GM23338 (cell line): ENCODE results near the gene APH1B. TPM values are rescaled to one million over a fixed set of nuclear protein-coding genes. Genes with fewer than 3 reads are reported as not detected.

ENCODE experiments used
- ATAC-seq: fragments of 200-7000 bp; cut with Tn5 transposase; 3 replicates; pipeline ENCODE4 v1.9.1; 2020
- DNase-seq: peaks from one replicate; pipeline ENCODE4 v3.0.0-alpha.2; 2015; ENCODE audit warnings: low spot score
- H2AFZ ChIP-seq: fragments of 200-600 bp; sonication (generic); 2 replicates; pipeline ENCODE4 v1.8.0; 2016; ENCODE audit warnings: antibody characterized with exemption, mild to moderate bottlenecking, moderate library complexity
- H3F3A ChIP-seq: fragments of 200-600 bp; sonication (generic); replicated peaks from 2 replicates; pipeline ENCODE4 v1.8.0; 2017; ENCODE audit warnings: antibody characterized with exemption, mixed run types, low read depth
- H3K27ac ChIP-seq: fragments of 200-600 bp; sonication (generic); 2 replicates; pipeline ENCODE4 v1.6.1; 2016; ENCODE audit warnings: low read depth
- H3K27me3 ChIP-seq: fragments of 200-600 bp; sonication (generic); 2 replicates; pipeline ENCODE4 v1.8.0; 2016; ENCODE audit warnings: mild to moderate bottlenecking, mixed run types, moderate library complexity; ENCODE audit not compliant: insufficient read depth
- H3K36me3 ChIP-seq: fragments of 200-600 bp; sonication (generic); 2 replicates; pipeline ENCODE4 v1.8.0; 2016; ENCODE audit warnings: mild to moderate bottlenecking; ENCODE audit not compliant: insufficient read depth
- H3K4me1 ChIP-seq: fragments of 200-600 bp; sonication (generic); 2 replicates; pipeline ENCODE4 v1.8.0; 2016; ENCODE audit warnings: mild to moderate bottlenecking, moderate library complexity; ENCODE audit not compliant: insufficient read depth
- H3K4me2 ChIP-seq: fragments of 200-600 bp; sonication (generic); 2 replicates; pipeline ENCODE4 v1.7.1; 2017; ENCODE audit warnings: mixed run types
- H3K4me3 ChIP-seq: fragments of 200-600 bp; sonication (generic); 2 replicates; pipeline ENCODE4 v1.6.1; 2016; ENCODE audit warnings: mixed run types
- H3K79me2 ChIP-seq: fragments of 200-600 bp; sonication (generic); replicated peaks from 2 replicates; pipeline ENCODE4 v1.8.0; 2017; ENCODE audit warnings: mild to moderate bottlenecking; ENCODE audit not compliant: insufficient read depth
- H3K9me2 ChIP-seq: fragments of 200-600 bp; sonication (generic); 2 replicates; pipeline ENCODE4 v1.8.0; 2017; ENCODE audit not compliant: insufficient read depth
- H4K20me1 ChIP-seq: fragments of 200-600 bp; sonication (generic); replicated peaks from 2 replicates; pipeline ENCODE4 v1.8.0; 2017; ENCODE audit warnings: mild to moderate bottlenecking; ENCODE audit not compliant: insufficient read depth
- H3K27ac Mint-ChIP-seq: 2 replicates; pipeline ENCODE4 v1.8.0; 2020; ENCODE audit warnings: inconsistent platforms, mild to moderate bottlenecking, moderate library complexity, mixed read lengths
- H3K27me3 Mint-ChIP-seq: 3 replicates; pipeline ENCODE4 v1.8.0; 2022; ENCODE audit warnings: low read depth, mild to moderate bottlenecking, moderate library complexity, mixed read lengths, inconsistent platforms; ENCODE audit not compliant: insufficient read depth, poor library complexity
- H3K36me3 Mint-ChIP-seq: 3 replicates; pipeline ENCODE4 v1.8.0; 2021; ENCODE audit warnings: low read depth, mild to moderate bottlenecking, inconsistent platforms, moderate library complexity, mixed read lengths
- H3K4me1 Mint-ChIP-seq: 3 replicates; pipeline ENCODE4 v1.8.0; 2020; ENCODE audit warnings: mild to moderate bottlenecking, inconsistent platforms, mixed read lengths
- H3K4me3 Mint-ChIP-seq: 3 replicates; pipeline ENCODE4 v1.8.0; 2021; ENCODE audit warnings: moderate library complexity, mild to moderate bottlenecking, inconsistent platforms, mixed read lengths
- H3K9me3 Mint-ChIP-seq: 3 replicates; pipeline ENCODE4 v1.8.0; 2020; ENCODE audit warnings: moderate library complexity, mild to moderate bottlenecking, inconsistent platforms, mixed read lengths
- CREB1 ChIP-seq: fragments of 250-450 bp; sonication (Bioruptor Pico); IDR thresholded peaks from 2 replicates; pipeline ENCODE4 v1.5.0; 2020; ENCODE audit warnings: low read depth, mild to moderate bottlenecking, moderate library complexity
- EZH2 ChIP-seq: fragments of 200-600 bp; sonication (generic); IDR thresholded peaks from one replicate; pipeline ENCODE4 v1.8.0; 2017; ENCODE audit warnings: antibody characterized with exemption, mild to moderate bottlenecking, low read depth; ENCODE audit not compliant: unreplicated experiment
- EZH2phosphoT487 ChIP-seq: fragments of 200-600 bp; sonication (generic); IDR thresholded peaks from one replicate; pipeline ENCODE4 v1.8.1; 2018; ENCODE audit warnings: antibody characterized with exemption; ENCODE audit not compliant: unreplicated experiment
- JUNB ChIP-seq: IDR thresholded peaks from one replicate; pipeline ENCODE4 v1.6.1; 2016; ENCODE audit warnings: antibody characterized with exemption; ENCODE audit not compliant: unreplicated experiment
- NANOG ChIP-seq: IDR thresholded peaks from 2 replicates; pipeline ENCODE4 v1.6.1; 2016; ENCODE audit warnings: antibody characterized with exemption, borderline replicate concordance
- POLR2AphosphoS5 ChIP-seq: IDR thresholded peaks from 2 replicates; pipeline ENCODE4 v1.6.1; 2016; ENCODE audit warnings: antibody characterized with exemption, low read depth
- STAT1 ChIP-seq: IDR thresholded peaks from one replicate; pipeline ENCODE4 v1.6.1; 2016; ENCODE audit warnings: antibody characterized with exemption; ENCODE audit not compliant: unreplicated experiment
- ZNF114 ChIP-seq: fragments of 250-450 bp; sonication (Bioruptor Pico); IDR thresholded peaks from 2 replicates; pipeline ENCODE4 v1.5.0; 2020; ENCODE audit warnings: mild to moderate bottlenecking, moderate library complexity
- ZNF331 ChIP-seq: fragments of 250-450 bp; sonication (Bioruptor Pico); IDR thresholded peaks from 2 replicates; pipeline ENCODE4 v1.5.0; 2020; ENCODE audit warnings: low read depth, mild to moderate bottlenecking, moderate library complexity
- polyA plus RNA-seq: library from polyadenylated mRNA; unstranded; fragments of >200 nt; fragmentation: Nextera tagmentation; extraction: Ambion mirVana; gene quantifications from 2 replicates; pipeline ENCODE4 v1.2.1, GENCODE V29; 2016
- total RNA-seq: library from RNA; depleted of rRNA; stranded (reverse); fragments of >200 nt; shearing (Covaris generic); gene quantifications from 2 replicates; pipeline ENCODE4 v1.2.3, GENCODE V29; 2014
- TF ChIP-seq, protein P1 (sequence below), 2 experiments: fragments of 200-600 bp in 1 of 2; sonication (generic) in 1 of 2; conservative IDR thresholded peaks; 2 replicates each; pipeline versions ENCODE4 v1.5.1 to v1.6.1; 2016 to 2017; ENCODE audit warnings: antibody characterized with exemption in 2 of 2, low read depth in 2 of 2, mild to moderate bottlenecking in 2 of 2, moderate library complexity in 1 of 2
- TF ChIP-seq, protein P2 (sequence below): IDR thresholded peaks from 2 replicates; pipeline ENCODE4 v1.6.1; 2016; ENCODE audit warnings: antibody characterized with exemption

The APH1B gene
- total and polyA plus RNA-seq, 2 experiments from 2014 or later, result 14.3 to 24.4 TPM

DNA sequence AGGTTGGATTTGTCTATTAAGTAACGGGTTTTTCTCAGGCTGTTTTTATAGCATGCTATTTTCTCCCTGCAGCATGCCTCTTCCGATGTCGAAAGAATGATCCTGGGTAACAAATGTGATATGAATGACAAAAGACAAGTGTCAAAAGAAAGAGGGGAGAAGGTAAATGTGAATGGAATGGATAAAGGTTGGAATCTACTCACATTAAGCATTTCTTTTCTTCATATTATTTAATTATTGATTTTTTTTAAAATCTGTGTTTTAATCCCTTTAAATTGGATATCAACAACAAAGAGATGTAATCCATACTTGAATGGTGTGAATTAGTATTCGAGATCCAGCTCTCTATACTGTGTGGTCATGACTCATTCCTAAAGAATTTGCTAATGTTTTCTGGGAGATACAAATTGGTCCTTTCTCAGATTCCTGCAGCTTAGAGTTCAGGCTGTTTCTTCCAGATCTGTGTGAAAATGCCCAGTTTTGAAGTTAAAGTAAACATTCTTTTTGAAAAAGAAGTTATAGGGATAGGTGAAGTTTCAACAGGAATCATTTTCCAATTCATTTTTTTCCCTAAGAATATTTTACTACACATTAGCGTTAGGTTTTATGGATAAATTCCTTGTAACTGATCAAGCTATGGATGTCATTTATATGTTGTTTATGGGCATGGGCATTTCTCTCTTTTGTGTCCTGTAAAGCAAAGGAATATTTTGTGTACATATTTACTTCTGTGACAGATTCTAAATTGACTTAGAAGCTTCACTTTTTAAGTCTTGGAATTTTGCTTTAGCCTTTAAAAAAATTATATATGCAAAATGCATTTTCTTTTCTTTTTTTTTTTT lies 20.8 kb upstream of the APH1B start (continued):
- TF ChIP-seq, protein P1, sequence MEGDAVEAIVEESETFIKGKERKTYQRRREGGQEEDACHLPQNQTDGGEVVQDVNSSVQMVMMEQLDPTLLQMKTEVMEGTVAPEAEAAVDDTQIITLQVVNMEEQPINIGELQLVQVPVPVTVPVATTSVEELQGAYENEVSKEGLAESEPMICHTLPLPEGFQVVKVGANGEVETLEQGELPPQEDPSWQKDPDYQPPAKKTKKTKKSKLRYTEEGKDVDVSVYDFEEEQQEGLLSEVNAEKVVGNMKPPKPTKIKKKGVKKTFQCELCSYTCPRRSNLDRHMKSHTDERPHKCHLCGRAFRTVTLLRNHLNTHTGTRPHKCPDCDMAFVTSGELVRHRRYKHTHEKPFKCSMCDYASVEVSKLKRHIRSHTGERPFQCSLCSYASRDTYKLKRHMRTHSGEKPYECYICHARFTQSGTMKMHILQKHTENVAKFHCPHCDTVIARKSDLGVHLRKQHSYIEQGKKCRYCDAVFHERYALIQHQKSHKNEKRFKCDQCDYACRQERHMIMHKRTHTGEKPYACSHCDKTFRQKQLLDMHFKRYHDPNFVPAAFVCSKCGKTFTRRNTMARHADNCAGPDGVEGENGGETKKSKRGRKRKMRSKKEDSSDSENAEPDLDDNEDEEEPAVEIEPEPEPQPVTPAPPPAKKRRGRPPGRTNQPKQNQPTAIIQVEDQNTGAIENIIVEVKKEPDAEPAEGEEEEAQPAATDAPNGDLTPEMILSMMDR (conservative IDR thresholded peaks at IDR 0.05; ENCODE audit: low read depth in 2 of 2), result no peak
- TF ChIP-seq ZNF331 (CRISPR knock-in tag) (no peak), EZH2phosphoT487 (no peak), JUNB (no peak), STAT1 (no peak), EZH2 (no peak)
- TF ChIP-seq, protein P2, sequence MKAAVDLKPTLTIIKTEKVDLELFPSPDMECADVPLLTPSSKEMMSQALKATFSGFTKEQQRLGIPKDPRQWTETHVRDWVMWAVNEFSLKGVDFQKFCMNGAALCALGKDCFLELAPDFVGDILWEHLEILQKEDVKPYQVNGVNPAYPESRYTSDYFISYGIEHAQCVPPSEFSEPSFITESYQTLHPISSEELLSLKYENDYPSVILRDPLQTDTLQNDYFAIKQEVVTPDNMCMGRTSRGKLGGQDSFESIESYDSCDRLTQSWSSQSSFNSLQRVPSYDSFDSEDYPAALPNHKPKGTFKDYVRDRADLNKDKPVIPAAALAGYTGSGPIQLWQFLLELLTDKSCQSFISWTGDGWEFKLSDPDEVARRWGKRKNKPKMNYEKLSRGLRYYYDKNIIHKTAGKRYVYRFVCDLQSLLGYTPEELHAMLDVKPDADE, result no peak

DNA sequence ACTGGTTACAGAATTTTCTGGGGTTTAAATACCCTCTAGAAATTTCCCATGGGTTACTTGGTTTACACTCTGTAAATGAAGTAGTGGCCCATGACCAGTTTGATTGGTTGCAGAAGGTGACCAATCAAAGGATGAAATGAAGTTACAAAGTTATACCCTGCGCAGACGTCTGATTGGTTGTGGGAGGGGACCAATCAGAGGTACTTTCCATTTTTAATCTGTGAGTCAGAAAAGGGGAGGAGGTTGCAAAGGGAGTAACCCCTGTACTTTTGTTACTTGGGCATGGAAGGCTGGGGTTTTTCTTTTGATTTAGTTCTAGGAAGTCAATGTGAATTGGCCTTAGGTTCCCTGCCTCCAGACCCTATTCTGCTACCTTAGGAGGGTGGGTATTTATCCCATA lies 18.7 kb upstream of the APH1B start:
- H4K20me1 ChIP-seq, result no peaks in the 10 kb centered on the region
- H3K9me3 Mint-ChIP-seq, result no peaks in the 10 kb centered on the region; the same call in 2 of the 3 replicates
- no peak overlapping the region for H3K4me3 ChIP-seq
- no peak overlapping the region for H3K4me2 ChIP-seq
- ATAC-seq (no peak), DNase-seq (no peak)
- TF ChIP-seq CREB1 (CRISPR knock-in tag), result no peak
- TF ChIP-seq NANOG, result no peak
- TF ChIP-seq POLR2AphosphoS5, result no peak
- no peak for TF ChIP-seq ZNF114 (CRISPR knock-in tag)
- TF ChIP-seq EZH2, result no peak
- no peak for TF ChIP-seq EZH2phosphoT487
- TF ChIP-seq, protein P1 (conservative IDR thresholded peaks at IDR 0.05; ENCODE audit: low read depth in 2 of 2), result no peak
- no peak for TF ChIP-seq ZNF331 (CRISPR knock-in tag)
- peaks cover 37% of the 10 kb centered on the region for H3K36me3 Mint-ChIP-seq
- H3F3A ChIP-seq, result no peaks in the 10 kb centered on the region
- no peak overlapping the region for H3K4me3 Mint-ChIP-seq
- H3K9me2 ChIP-seq, result no peaks in the 10 kb centered on the region
- no peak overlapping the region for H3K27ac ChIP-seq
- H3K4me1 Mint-ChIP-seq, result peaks cover 20% of the 10 kb centered on the region
- no peaks in the 10 kb centered on the region for H3K36me3 ChIP-seq
- H3K27me3 ChIP-seq, result no peaks in the 10 kb centered on the region
- H3K79me2 ChIP-seq, result no peaks in the 10 kb centered on the region
- H3K27me3 Mint-ChIP-seq, result peaks cover 3% of the 10 kb centered on the region
- peaks cover 20% of the 10 kb centered on the region for H3K4me1 ChIP-seq
- H3K27ac Mint-ChIP-seq, result no peak overlapping the region
- H2AFZ ChIP-seq, result no peak overlapping the region
